Muscle of leg (tissue), 11 donors: ENCODE data around the gene CDH4. TPM values are rescaled to one million over a fixed set of nuclear protein-coding genes. Genes with fewer than 3 reads are reported as not detected.

ENCODE experiments used
- DNase-seq: peaks from one replicate; pipeline ENCODE4 v3.0.0; 2013
- H3K27ac ChIP-seq: one replicate; pipeline ENCODE4 v1.5.1; 2013; ENCODE audit warnings: mild to moderate bottlenecking, low read length, control low read depth
- H3K27me3 ChIP-seq: one replicate; pipeline ENCODE4 v1.6.1; 2013; ENCODE audit warnings: low read length; ENCODE audit not compliant: control insufficient read depth, insufficient read depth
- H3K36me3 ChIP-seq: one replicate; pipeline ENCODE4 v1.6.1; 2013; ENCODE audit warnings: low read length; ENCODE audit not compliant: control insufficient read depth, insufficient read depth
- H3K4me1 ChIP-seq: one replicate; pipeline ENCODE4 v1.6.1; 2013; ENCODE audit warnings: low read length; ENCODE audit not compliant: control insufficient read depth, insufficient read depth
- H3K4me3 ChIP-seq: one replicate; pipeline ENCODE4 v1.5.1; 2013; ENCODE audit warnings: low read length, control low read depth
- H3K9me3 ChIP-seq: replicated peaks from 2 replicates; pipeline ENCODE4 v1.6.1; 2013; ENCODE audit warnings: low read depth, low read length; ENCODE audit not compliant: control insufficient read depth
- WGBS: methylation state at CpG from one replicate; pipeline ENCODE4 v1.1.5; 2013; ENCODE audit warnings: missing lambda C conversion rate; ENCODE audit not compliant: insufficient coverage; 5-methylcytosine and 5-hydroxymethylcytosine counted together
- polyA plus RNA-seq, 8 donors: library from polyadenylated mRNA; unstranded; fragments of 120-200 nt; gene quantifications; one replicate each; pipeline versions ENCODE4 v1.2.1 to v1.2.3, GENCODE V29; 2013; ENCODE audit warnings: inconsistent platforms in 1 of 8, low replicate concordance in 1 of 8; ENCODE audit not compliant: insufficient read length in 8 of 8, insufficient read depth in 1 of 8
- total RNA-seq: library from RNA; stranded (reverse); fragments of 120-200 nt; gene quantifications from one replicate; pipeline ENCODE4 v1.2.4, GENCODE V29; 2013

The CDH4 gene
- total and polyA plus RNA-seq, 9 donors = 0.66 to 1.4 (median 1.2) TPM

DNA sequence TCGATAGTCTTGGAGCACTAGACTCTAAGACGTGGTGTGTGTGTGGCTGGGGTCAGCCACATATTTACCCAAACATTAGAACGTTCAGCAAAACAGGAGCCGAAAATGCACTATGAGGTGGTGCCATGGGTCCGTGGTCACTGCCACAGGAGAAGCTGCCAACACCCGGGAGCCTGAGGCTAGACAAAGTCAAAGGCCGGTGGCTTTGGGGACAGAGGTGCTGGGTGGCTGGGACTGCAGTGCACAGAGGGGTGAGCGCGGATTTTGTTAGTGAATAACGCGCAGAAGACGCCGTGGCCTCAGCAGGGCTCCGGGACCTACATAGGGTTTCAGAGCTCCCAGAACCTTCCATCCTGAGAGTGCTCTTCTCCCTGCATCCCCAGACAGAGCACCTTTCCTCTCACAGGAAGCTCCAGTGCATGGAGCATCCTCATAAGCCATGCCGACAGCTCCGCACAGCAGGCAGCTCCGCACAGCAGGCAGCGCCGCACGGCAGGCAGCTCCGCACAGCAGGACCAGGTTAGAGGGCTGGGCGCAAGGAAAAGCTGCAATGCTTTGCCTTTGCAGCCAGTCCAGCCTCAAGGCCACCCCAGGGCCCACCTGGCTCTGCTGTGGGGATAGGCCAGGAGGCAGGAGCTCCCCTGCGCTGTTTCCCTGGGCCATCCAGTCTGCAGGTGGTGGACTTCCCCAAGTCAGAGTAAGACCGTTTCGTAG is 509.5 kb downstream of the CDH4 start:
- 79% methylated on average over 24 of the region's 25 CpGs for WGBS
- Histone ChIP-seq H3K36me3 (no peaks in the 10 kb centered on the region), H3K27ac (no peak overlapping the region), H3K9me3 (no peaks in the 10 kb centered on the region), H3K27me3 (peaks cover 7% of the 10 kb centered on the region), H3K4me1 (no peaks in the 10 kb centered on the region), H3K4me3 (no peak overlapping the region)
- no peak for DNase-seq

DNA sequence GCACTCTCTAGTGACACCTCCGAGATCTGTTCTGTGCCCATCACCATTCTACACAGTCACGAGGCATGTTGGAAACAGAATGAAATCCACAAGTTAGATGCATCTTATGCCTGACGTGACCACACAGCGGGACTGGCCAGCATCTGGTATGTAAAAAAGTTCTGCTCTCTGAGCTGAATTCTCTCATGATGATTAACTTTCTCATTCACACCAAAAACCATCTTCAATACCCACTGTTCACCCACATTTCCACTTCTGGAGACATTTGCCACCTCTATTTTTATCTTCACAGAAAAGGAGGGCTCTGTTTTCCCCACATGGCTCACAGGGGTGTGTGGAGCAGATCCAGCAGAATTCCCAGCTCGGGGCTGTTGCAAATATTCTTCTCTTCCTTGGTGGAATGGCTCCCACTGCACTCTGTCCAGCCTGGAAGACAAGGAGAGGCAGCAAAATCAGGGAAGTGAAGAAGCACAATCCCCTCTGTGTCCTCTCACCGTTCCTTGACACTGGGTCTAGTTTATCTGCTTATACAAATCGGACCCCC is 510.2 kb downstream of the CDH4 start:
- WGBS = 58% methylated on average over 4 of the region's 7 CpGs
- H3K4me1 ChIP-seq = no peaks in the 10 kb centered on the region
- DNase-seq = no peak
- H3K27me3 ChIP-seq = peaks cover 7% of the 10 kb centered on the region
- H3K36me3 ChIP-seq = no peaks in the 10 kb centered on the region
- no peaks in the 10 kb centered on the region for H3K9me3 ChIP-seq
- no peak overlapping the region for H3K27ac ChIP-seq
- no peak overlapping the region for H3K4me3 ChIP-seq

DNA sequence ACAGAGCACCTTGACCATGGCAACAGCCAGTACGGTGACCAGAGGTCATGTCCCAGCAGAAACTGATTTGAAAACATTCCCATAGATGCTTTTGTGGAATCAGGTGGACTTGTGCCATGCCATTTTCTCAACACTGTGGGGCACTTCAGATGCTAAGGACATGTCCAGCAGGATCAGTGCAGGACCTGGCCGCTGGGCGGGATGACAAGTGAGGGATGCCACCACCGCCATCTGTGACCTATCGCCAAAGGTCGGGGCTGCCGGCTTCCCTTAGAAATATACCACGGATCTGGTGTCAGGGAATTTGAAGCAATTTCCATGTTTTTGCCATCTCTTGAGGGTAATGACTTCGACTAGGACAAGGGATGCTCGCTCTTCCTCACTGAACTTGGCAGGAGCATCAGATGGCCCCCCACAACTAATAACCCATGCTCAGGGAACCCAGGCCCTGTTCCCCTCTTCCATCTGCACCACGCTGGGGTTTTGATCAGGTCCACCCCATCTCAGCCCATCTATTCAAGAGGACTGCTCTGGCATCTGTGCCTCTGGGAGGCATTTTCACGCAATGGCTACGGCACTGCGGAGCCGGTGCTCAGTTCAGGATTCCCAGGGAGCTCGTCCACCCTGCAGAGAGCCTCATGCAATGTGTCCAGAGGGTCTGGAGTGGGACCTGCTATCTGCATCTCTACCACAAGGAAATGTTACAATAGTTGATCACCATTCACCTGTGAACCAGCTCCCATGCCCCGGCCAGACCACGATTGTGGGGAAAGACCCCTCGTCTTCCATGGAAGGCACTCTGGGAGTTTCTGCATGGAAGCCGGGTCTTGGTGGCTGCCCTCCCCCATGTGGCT is 511.1 kb downstream of the CDH4 start:
- Histone ChIP-seq H3K4me1 (no peaks in the 10 kb centered on the region), H3K4me3 (no peak overlapping the region), H3K36me3 (no peaks in the 10 kb centered on the region), H3K9me3 (no peaks in the 10 kb centered on the region), H3K27me3 (peaks cover 7% of the 10 kb centered on the region), H3K27ac (no peak overlapping the region)
- DNase-seq = no peak
- WGBS = 81% methylated on average over 18 of the region's 20 CpGs

DNA sequence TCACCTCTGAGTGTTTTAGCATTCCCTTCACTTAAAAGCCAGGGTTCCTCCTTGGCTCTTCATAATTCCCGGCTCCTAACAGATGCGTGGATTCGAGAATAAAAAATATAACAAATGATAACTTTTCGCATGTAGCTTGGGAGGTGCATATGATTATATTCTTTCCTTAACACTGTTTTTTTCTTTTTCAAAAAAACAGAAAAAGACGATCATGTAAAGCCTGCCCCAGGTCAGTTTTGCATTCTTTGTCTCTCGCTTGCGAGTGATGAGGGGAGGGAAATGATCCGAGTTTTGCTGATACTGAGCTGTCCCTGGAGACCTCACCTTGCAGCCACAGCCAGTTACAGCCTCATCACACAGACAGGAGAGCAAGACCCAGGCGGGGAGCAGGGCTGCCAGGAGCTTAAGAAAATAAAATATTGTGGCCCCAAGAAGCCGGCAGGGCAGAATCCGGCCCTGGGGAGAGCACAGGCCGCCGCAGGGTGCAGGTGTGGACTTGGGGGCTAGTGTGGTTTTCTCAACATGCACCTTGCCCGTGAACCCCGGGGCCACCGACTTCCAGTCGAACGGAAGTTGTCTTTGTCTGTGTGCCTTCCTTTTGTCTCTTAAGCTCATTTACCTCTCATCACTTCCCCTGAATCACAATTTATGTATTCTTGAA is 511.8 kb downstream of the CDH4 start:
- Histone ChIP-seq H3K9me3 (no peaks in the 10 kb centered on the region), H3K36me3 (no peaks in the 10 kb centered on the region), H3K27me3 (peaks cover 7% of the 10 kb centered on the region), H3K27ac (no peak overlapping the region), H3K4me1 (no peaks in the 10 kb centered on the region), H3K4me3 (no peak overlapping the region)
- WGBS = 80% methylated on average over 5 of the region's 18 CpGs
- DNase-seq = no peak

DNA sequence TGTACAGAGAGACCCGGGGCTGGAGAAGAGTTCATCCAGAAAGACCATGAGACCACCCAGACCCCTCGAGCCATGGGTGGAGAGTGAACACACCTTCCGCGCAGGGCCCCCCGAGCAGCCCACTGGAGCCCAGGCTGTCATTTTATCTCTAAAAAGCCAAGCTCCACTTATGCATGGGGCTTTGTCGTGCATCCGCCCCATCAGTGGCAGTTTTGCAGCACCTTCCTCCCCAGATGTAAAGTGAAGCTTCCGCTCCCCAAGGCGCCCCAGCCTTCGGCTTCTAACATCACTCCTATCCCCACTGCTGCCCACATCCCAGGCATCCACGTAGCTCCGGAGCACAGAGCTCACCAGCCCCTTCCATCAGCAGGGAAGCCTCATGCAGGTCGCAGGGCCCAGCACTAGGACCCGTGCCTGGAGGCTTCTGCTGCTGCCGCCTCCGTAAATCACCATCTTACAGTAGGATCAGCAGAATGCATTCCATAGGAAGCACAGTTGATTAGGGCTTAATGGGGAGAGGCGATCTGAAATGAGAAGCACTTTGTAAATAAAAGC is 512.5 kb downstream of the CDH4 start:
- Histone ChIP-seq H3K4me1 (no peaks in the 10 kb centered on the region), H3K36me3 (no peaks in the 10 kb centered on the region), H3K27me3 (peaks cover 7% of the 10 kb centered on the region), H3K4me3 (no peak overlapping the region), H3K27ac (no peak overlapping the region), H3K9me3 (no peaks in the 10 kb centered on the region)
- WGBS = 73% methylated on average over 11 of the region's 17 CpGs
- no peak for DNase-seq

DNA sequence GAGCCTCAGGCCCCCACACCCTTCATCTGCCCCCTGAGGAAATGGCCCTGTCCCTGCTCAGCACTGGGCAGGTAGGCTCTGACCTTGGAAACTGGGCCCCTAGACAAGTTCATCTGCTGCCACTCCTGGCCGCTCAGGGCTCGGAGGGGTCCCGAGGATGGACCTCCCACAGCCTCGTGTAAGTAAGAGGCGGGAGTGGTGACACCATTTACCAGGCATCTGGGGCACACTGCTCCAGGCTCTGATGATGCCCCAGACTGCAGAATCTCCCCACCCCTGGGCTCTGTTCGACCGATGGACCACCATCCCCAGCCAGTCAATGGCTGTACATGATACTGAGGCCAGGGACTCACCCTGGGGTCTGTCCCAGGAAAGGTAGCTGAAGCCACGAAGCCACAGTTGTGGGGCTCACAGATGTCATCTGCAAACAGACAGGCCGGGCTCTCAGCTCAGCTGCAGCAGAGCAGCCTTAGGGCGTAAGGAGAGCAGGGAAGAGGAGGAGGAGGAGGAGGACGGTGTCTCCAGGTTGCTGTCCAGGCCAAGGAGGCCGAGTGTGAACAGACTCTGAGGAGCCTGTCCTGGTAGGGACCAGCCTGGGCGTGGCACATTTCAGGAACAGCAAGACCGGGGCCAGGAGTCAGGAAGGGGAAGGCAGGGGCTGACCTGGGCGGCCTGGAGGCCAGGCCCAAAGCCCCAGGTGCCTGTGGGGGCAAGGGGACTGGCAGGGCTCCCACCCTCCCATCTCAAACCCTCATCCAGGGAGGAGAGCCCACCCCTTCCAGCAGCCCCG is 513.2 kb downstream of the CDH4 start:
- Histone ChIP-seq H3K27me3 (peaks cover 7% of the 10 kb centered on the region), H3K9me3 (no peaks in the 10 kb centered on the region), H3K36me3 (no peaks in the 10 kb centered on the region), H3K4me1 (no peaks in the 10 kb centered on the region), H3K27ac (no peak overlapping the region), H3K4me3 (no peak overlapping the region)
- no peak for DNase-seq
- WGBS = 75% methylated on average over 13 of the region's 16 CpGs

DNA sequence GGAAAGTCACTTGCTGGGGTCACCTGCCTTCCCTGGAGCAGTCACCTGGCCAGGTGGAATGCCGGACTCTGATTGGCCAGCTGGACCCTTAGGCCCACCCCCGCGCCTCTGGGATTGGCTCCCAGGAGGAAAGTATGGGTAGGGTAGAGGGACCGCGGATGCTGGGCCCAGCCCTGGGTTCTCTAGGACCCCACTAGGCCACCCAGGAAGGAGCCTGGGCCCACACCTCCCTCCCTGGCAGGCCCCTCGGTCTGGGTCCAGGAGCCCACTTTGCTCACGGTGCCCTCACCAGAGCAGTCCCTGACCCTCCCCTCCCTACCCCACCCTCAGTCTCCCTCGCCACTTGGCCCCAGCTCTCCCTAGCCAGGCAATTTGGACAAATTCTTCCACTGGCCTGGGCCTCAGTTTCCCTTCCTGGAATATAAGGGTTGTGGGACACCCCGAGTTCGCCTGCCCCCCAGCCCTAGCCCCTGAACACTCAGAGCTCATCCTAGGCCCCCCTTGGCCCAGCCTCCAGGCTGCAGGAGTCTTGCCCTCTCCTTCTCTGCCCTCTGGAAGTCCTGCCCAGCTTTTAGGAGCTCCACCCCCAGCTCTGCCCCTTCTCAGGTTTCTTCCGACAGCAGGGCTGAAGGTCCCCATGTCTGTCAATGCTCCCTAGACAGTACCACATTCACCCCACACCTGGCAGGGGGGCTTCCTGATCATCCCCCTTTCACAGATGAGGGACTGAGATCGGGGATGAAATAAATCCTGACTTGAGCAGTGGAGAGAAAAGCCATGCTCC is 514.0 kb downstream of the CDH4 start:
- Histone ChIP-seq H3K36me3 (no peaks in the 10 kb centered on the region), H3K27ac (no peak overlapping the region), H3K27me3 (peaks cover 7% of the 10 kb centered on the region), H3K9me3 (no peaks in the 10 kb centered on the region), H3K4me3 (no peak overlapping the region), H3K4me1 (no peaks in the 10 kb centered on the region)
- WGBS = 72% methylated on average over 9 of the region's 12 CpGs
- no peak for DNase-seq

DNA sequence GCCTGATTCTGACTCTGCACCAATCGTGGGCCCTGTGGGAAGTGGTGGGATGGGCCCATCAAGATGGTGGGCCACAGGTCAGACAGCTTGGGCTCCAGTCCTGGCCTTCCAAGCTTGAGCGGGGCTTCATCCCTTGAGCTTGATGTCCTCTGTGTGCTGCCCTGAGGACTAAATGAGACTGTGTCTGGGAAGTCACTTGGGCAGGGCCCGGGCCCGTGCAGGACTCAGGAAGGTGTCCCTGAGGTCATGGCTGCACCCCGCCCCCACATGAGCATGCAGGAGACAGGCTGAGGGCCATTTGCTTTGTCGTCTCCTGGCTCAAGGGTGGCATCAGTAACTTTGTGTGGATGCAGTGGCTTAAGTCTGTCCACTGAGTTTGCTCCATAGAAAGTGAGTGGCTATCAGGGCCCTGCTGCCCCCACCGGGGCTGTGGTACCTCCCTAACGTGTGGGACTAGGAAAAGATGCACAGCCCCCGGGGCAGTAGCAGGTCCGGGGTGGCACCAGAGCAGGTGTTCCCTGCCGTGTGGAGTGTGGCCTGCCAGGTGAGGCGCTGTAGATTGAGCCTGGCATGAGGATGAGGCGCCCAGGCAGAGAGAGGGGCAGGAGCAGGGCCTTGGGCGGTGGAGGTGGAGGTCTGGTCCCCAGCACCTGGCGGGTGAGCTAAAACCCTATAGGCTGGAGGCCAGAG is 515.0 kb downstream of the CDH4 start:
- 83% methylated on average over 15 of the region's 15 CpGs for WGBS
- Histone ChIP-seq H3K36me3 (no peaks in the 10 kb centered on the region), H3K27me3 (peaks cover 5% of the 10 kb centered on the region)

More for the DNA sequence above, 515.0 kb downstream of the CDH4 start:
- H3K9me3 ChIP-seq = no peaks in the 10 kb centered on the region
- H3K27ac ChIP-seq = no peak overlapping the region
- no peak for DNase-seq
- H3K4me1 ChIP-seq = no peaks in the 10 kb centered on the region
- H3K4me3 ChIP-seq = no peak overlapping the region
